Astrocyte of the cerebellum (primary cell): ENCODE measurements around the gene WDR26.

Source experiments
- DNase-seq: peaks from one replicate; pipeline ENCODE4 v3.0.0-alpha.2; 2011; ENCODE audit warnings: low read depth
- H3K4me3 ChIP-seq: 2 replicates; pipeline ENCODE4 v1.5.1; 2011; ENCODE audit warnings: mild to moderate bottlenecking, low read depth, low read length, moderate library complexity
- in situ Hi-C: cut with HindIII; loops from 2 replicates; pipeline ENCODE4 v1.10.0; 2017; ENCODE audit warnings: low sequenced_read_pairs
- TF ChIP-seq, protein P1 (sequence below): IDR thresholded peaks from 2 replicates; pipeline ENCODE4 v1.5.1; 2012; ENCODE audit warnings: low read length, low read depth, moderate library complexity, mild to moderate bottlenecking; ENCODE audit errors: missing control alignments

Gene WDR26

DNA sequence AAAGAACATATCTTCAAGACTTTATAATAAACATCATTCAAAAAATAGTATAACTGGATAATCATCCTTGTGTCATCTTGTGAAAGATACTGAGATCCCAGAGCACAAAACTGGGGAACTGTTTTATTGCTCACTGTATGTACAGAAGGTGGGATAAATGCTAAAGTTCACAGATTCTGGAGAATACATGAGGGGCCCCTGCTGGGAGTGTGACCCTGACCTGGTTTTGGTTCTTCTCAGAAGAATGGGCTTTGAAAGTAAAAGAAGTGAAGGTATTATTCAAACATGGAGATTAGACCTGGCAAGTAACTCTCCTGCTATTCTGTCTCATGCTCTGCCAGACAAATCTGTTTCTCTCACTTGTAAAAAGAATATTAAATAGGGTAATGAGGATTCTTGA is 14.5 kb downstream of the WDR26 start:
- in situ Hi-C loops = no loop called here
- H3K4me3 ChIP-seq = no peak overlapping the region
- TF ChIP-seq, protein P1, sequence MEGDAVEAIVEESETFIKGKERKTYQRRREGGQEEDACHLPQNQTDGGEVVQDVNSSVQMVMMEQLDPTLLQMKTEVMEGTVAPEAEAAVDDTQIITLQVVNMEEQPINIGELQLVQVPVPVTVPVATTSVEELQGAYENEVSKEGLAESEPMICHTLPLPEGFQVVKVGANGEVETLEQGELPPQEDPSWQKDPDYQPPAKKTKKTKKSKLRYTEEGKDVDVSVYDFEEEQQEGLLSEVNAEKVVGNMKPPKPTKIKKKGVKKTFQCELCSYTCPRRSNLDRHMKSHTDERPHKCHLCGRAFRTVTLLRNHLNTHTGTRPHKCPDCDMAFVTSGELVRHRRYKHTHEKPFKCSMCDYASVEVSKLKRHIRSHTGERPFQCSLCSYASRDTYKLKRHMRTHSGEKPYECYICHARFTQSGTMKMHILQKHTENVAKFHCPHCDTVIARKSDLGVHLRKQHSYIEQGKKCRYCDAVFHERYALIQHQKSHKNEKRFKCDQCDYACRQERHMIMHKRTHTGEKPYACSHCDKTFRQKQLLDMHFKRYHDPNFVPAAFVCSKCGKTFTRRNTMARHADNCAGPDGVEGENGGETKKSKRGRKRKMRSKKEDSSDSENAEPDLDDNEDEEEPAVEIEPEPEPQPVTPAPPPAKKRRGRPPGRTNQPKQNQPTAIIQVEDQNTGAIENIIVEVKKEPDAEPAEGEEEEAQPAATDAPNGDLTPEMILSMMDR = no peak
- no peak for DNase-seq

DNA sequence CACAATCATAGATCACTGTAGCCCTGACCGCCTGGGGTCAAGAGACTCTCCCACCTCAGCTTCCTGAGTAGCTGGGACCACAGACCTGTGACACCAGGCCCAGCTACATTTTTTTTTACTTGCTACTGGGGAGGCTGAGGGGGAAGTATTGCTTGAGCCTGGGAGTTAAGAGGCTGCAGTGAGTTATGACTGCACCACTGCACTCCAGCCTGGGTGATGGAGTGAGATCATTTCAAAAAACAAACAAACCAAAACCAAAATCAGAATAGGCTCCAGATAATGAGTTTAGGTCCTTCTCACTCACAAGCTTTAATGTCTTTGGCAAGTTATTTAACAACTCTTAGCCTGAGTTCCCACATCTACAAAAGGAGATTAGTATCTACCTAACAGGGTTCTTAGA is 22.8 kb downstream of the WDR26 start:
- TF ChIP-seq, protein P1 = no peak
- no peak for DNase-seq
- in situ Hi-C loops = no loop called here
- no peak overlapping the region for H3K4me3 ChIP-seq

DNA sequence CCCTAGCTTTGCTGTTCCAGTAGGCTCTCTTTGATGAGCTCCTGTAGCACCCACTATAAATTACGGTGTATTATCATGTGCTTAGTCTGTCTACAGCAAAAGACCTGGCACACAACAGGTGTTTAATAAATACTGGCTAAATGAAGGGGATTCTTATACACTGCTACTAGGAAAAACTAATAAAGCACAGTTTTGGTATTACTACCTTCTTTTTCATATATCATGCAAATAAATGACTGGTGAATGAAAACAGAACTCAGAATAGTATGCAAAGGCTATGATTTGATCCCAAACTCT is 26.4 kb downstream of the WDR26 start:
- TF ChIP-seq, protein P1 = no peak
- DNase-seq = no peak
- in situ Hi-C loops = no loop called here
- H3K4me3 ChIP-seq = no peak overlapping the region

DNA sequence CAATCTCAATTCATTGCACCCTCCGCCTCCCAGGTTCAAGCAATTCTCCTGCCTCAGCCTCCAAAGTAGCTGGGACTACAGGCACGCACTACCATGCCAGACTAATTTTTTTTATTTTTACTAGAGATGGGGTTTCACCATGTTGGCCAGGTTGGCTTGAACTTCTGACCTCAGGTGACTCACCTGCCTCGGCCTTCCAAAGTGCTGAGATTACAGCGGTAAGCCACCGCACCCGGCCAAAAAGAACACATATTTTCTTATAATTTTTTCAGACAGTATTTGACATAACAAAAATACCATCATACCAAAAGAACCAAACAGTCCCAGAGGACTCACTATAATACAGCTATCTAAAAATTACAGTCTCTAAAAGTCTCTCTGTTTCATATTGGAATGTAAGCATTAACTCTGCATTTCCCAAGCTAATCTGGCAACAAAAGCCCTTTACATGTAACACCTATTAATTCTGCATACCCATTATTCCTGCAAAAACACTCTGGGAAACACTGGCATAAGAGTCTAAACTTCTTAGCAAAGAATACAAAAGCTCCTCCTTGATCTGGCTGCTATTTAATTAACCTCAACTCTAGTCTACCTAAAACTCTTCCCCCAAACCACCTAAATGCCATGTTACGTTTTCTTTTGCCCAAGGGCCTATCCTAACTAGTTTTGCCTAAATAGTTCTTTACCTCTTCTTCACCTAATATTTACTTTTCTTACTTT is 26.9 kb downstream of the WDR26 start:
- no peak overlapping the region for H3K4me3 ChIP-seq
- DNase-seq = no peak
- TF ChIP-seq, protein P1 = no peak
- in situ Hi-C loops = no loop called here

DNA sequence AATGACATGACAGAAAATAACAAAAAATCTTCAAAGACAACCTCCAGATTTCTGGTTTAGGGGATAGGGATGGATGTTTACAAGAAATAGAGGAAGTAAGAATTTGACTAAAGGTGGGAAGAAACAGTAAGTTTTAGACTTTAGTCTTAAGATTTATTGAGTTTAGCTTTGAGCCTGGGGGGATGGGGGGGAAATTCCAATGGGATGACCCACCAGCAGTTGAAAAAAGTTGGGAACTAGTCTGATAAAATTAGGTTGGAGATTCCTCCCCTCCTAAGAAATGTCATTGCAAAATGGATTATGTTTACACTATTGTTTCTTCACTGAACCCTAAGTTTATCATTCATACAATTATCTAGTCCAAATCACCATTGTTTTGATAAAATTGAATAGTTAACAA is 28.4 kb downstream of the WDR26 start:
- DNase-seq = no peak
- H3K4me3 ChIP-seq = no peak overlapping the region
- TF ChIP-seq, protein P1 = no peak
- in situ Hi-C loops = no loop called here

DNA sequence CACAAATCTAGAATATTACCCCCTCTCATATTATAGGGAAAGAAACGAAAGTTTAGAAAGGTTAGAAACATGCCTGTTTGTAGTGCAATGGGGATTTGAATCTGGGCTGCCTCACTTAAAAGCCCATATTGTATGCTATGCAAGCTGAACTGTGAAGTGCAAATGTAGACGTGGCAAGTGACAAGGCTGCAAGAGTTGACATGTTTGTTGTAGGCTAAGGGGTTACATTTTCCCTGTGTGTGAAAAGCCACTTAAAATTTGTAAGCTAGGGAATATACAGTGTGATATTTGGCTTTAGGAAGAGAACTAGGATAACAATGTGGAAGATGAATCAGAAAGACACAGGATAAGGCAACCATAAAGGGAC is 29.0 kb downstream of the WDR26 start:
- H3K4me3 ChIP-seq = no peak overlapping the region
- in situ Hi-C loops = no loop called here
- DNase-seq = no peak
- TF ChIP-seq, protein P1 = no peak
